KBM-7 (cell line): ENCODE data around the gene COLQ.
"Not testable (repeated sequence)": the region's sequence is repeated elsewhere in the genome, so short reads cannot be mapped to it uniquely, and the experiment has no call there.

Source experiments
- DNase-seq: peaks from one replicate; pipeline ENCODE4 v3.0.0-alpha.2; 2015
- in situ Hi-C: fragments of 300-500 bp; cut with MboI; formaldehyde crosslinking; loops from 2 replicates; pipeline ENCODE4 v1.14.3; 2020; ENCODE audit warnings: low sequenced_read_pairs, low pct_unique_long_range_greater_than_20kb, mixed read lengths

COLQ gene

GRCh38 chr3:15465876-15466585 is 55.5 kb downstream of the COLQ start:
- in situ Hi-C loops: no loop called here
- no peak for DNase-seq

DNA sequence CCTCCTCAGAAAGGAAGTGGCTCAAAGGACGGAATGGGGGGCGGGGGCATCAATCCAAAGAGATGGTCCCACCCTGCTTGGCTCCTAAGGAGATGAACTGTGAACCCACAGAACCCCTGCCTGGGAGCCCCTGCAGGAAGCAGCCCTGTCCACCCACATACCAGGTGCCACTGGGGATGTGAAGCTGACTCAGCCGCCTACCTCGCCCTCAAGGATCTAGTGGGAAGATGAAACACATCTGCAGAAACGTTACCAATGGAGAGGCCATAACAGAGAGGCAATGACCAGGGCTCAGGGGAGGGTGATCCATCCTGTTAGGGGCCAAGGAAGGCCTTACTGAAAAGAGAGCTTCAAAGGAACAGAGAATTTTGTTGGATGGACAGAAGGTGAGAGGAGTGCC is 59.1 kb downstream of the COLQ start:
- in situ Hi-C loops: no loop called here
- no peak for DNase-seq

GRCh38 chr3:15460891-15461531 is 60.5 kb downstream of the COLQ start:
- DNase-seq: peak; percentile 26
- in situ Hi-C loops: no loop called here

GRCh38 chr3:15458212-15458780 is 63.2 kb downstream of the COLQ start:
- DNase-seq: no peak
- in situ Hi-C loops: no loop called here

DNA sequence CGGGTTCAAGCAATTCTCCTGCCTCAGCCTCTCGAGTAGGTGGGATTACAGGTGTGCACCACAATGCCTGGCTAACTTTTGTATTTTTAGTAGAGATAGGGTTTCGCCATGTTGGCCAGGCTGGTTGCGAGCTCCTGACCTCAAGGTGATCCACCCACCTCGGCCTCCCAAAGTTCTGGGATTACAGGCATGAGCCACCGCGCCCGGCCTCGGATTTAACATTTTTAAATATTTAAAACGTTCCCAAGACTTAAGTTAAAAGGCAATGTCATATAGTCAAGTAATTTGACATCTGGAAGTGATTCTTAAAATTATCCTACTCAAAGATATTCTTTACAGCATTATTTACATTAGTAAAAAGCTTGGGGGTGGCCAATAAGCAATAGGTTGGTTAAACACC is 64.6 kb downstream of the COLQ start:
- DNase-seq, in situ Hi-C loops: not testable (repeated sequence)

DNA sequence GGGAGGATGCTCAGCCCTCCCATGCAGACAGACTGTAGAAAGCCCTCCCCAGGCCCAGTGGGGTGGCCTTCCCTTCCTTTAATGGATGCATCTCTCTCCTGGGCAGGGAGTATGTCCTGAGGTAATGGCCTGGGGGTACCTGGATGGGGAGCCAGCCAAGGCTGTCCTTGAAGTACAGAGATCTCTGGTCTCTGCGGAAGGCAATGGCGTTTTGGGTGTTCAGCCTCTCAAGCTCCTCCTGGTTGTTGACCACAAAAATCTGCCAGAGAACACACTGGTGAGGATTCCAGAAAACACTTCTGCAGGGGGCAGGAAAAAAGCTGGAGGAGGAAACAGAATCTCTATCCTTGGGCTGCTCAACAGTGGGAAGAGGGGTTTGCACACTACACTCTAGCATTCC is 65.2 kb downstream of the COLQ start:
- in situ Hi-C loops: no loop called here
- no peak for DNase-seq

DNA sequence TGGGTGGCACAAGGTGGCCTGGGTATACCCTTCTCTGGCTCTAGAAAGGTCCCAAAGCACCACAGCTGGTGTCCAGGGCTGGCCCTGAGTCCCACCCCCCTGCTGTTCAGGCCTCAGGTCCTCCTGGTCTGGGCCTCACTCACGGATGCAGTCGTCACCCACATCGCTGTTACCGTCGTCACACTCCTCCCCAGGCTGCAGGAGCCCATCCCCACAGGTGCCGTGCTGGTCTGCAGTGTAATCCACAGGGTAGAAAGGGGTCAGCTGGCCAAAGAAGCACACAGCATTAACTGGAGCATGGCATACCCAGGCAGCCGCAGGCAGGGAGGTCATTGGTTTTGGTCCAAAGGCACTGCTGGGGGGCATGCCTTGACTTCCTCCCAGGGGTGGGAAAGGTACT is 65.8 kb downstream of the COLQ start:
- no peak for DNase-seq
- in situ Hi-C loops: no loop called here

- DNase-seq: no peak
These were observed 66.5 kb downstream of the COLQ start for GRCh38 chr3:15454965-15455364.

GRCh38 chr3:15453991-15454625 is 67.4 kb downstream of the COLQ start:
- in situ Hi-C loops: no loop called here
- DNase-seq: no peak

More at GRCh38 chr3:15454965-15455364, 66.5 kb downstream of the COLQ start:
- in situ Hi-C loops: no loop called here

DNA sequence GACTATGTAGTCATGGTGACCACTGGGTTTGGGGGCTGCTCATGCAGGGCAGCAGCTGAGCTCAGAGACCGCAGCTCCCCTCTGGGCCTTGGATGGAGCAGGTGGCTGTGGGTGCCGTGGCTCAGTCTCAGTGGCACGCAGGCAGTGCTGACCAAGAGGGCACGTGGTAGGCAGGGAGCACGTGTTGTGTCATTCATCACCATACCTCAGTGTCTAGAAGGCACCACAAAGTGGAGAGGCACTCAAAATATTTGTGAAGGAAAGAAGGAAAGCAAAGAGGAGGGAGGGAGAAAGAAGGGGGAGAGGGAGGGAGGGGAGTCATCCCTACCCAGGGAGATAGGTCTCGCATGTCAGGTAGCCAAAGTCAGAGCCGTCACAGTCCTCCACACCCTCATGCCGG is 68.0 kb downstream of the COLQ start:
- in situ Hi-C loops: no loop called here
- no peak for DNase-seq

GRCh38 chr3:15452961-15453360 is 68.5 kb downstream of the COLQ start:
- no peak for DNase-seq
- in situ Hi-C loops: no loop called here

DNA sequence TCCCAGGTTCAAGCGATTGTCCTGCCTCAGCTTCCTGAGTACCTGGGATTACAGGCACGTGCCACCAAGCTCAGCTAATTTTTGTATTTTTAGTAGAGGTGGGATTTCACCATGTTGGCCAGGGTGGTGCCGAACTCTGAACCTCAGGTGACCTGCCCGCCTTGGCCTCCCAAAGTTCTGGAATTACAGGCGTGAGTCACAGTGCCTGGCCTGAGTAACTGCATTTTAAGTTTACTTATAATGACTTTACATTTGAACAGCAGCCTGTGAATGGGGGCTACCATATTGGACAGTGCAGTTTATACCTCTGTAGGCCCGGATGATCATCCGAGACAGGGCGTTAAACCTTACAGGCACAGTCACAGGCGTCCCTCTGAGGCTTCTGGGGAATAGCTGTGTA is 69.3 kb downstream of the COLQ start:
- DNase-seq: no peak
- in situ Hi-C loops: no loop called here

- no peak for DNase-seq
- in situ Hi-C loops: no loop called here
These were observed 70.0 kb downstream of the COLQ start for GRCh38 chr3:15451216-15452113.

- DNase-seq: no peak
- in situ Hi-C loops: no loop called here
These were observed 70.9 kb downstream of the COLQ start for GRCh38 chr3:15450438-15451215.

DNA sequence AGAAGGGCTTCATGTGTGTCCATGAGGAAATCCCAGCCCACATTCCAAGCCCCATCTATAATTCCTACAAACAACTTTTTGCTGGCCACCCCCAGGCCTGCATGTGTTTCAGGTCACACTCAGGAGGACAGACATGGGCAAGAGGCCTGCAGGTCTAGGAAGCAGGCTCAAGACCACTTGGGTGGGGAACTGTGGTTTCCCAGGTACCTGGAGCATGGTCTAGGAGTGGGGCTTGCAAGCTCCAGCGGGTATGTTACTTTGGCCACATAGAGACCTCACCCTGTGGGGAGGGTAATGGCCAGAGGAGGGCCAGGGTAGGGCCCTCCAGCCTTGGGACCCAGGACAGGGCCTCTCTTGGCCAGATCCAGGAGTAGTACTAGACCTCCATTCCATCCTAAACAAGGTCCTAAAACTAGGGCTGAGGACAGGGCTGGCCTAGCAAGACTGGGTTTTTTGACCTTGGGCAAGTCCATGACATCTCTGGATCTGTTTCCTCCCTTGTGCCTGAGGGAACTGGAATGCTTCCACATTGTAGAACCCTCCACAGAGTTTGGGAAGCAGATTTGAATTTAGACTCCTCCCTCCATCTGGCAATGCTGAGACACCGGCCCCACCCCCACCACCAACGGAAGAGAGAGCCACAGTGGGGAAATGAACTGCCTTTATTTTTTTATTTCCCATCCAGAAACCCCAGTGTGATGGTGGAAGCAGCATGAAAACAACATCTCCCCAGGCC is 71.8 kb downstream of the COLQ start:
- in situ Hi-C loops: no loop called here
- DNase-seq: no peak

- in situ Hi-C loops: no loop called here
- no peak for DNase-seq
These were observed 77.5 kb downstream of the COLQ start for GRCh38 chr3:15443826-15444524.

- DNase-seq: no peak
- in situ Hi-C loops: no loop called here
These were observed 80.6 kb downstream of the COLQ start for GRCh38 chr3:15440891-15441290.
